Pancreas (tissue), 10 donors: ENCODE results near the gene PDHA2. TPM values are rescaled to one million over a fixed set of nuclear protein-coding genes. Genes with fewer than 3 reads are reported as not detected.
A peak's percentile ranks its signal among the peaks of the same experiment; 100 is the strongest.

ENCODE experiments used
- ATAC-seq, 4 donors: fragments of 200-7000 bp; cut with Tn5 transposase; one replicate each; pipeline versions ENCODE4 v1.8.0 to v1.9.1; 2020; ENCODE audit warnings: mild to moderate bottlenecking in 4 of 4, moderate library complexity in 4 of 4
- DNase-seq, 6 donors: peaks; one replicate each; pipeline ENCODE4 v3.0.0-alpha.2; 2020
- FAIRE-seq: peaks from 2 replicates; lab custom pipeline; 2012; peaks lifted over from hg19 to GRCh38; lab: Jason Lieb, UNC
- H3K27ac ChIP-seq, 4 donors: fragments of 200-600 bp; sonication (generic); 1 replicate in 3 of 4; 2 replicates in 1 of 4; pipeline versions ENCODE4 v1.5.0 to v1.8.0; 2020
- H3K27me3 ChIP-seq, 4 donors: fragments of 200-600 bp; one replicate each; pipeline ENCODE4 v1.8.0; 2021
- H3K36me3 ChIP-seq, 3 donors: fragments of 200-600 bp; sonication (generic) in 1 of 3; one replicate each; pipeline versions ENCODE4 v1.5.0 to v1.8.0; 2020 to 2021
- H3K4me1 ChIP-seq, 3 donors: fragments of 200-600 bp; one replicate each; pipeline ENCODE4 v1.8.0; 2021
- H3K4me3 ChIP-seq, 4 donors: fragments of 200-600 bp; sonication (generic) in 2 of 4; one replicate each; pipeline versions ENCODE4 v1.5.0 to v1.8.0; 2020 to 2021
- H3K9me3 ChIP-seq, 4 donors: fragments of 200-600 bp; one replicate each; pipeline ENCODE4 v1.8.0; 2021
- CTCF ChIP-seq, 4 donors: fragments of 200-600 bp; sonication (generic) in 3 of 4; IDR thresholded peaks; one replicate each; pipeline versions ENCODE4 v1.5.0 to v1.8.0; 2021; ENCODE audit warnings: antibody characterized with exemption in 4 of 4
- WGBS, 2 donors: extraction: QIAGEN DNeasy Blood & Tissue Kit; methylation state at CpG; one replicate each; pipeline ENCODE4 v1.1.7; 2013; 5-methylcytosine and 5-hydroxymethylcytosine counted together
- intact Hi-C, 3 donors: fragments of 100-400 bp; cut with DNase I; formaldehyde crosslinking; loops; one replicate each; pipeline versions ENCODE4 v1.11.1 to v1.14.2; 2022
- polyA plus RNA-seq, 2 donors: library from polyadenylated mRNA; stranded (reverse); fragments of 200-250 nt; gene quantifications; one replicate each; pipeline ENCODE4 v1.2.3, GENCODE V29; 2013
- total RNA-seq, 6 donors: library from RNA; stranded (reverse); fragmentation: NEBNext Ultra II Directional in 4 of 6; extraction: Animal tissue kit (Norgen Biotek cat#: 25700) in 4 of 6; gene quantifications; one replicate each; pipeline versions ENCODE4 v1.2.1 to v1.2.4, GENCODE V29; 2021 to 2023
- donor health status: healthy with polysubstance abuse.
- donor health status: DM: no; HTN: no; CAD: no; lungs with moderate emphysema.
- donor health status: DM: no; HTN: no; CAD: no.
- donor health status: control.
- donor health status: control.
- donor health status: Bipolar disorder and iron deficiency.
- donor health status: DM: yes; HTN: yes; CAD: no.
- donor health status: DM: no; HTN: no; CAD: no.
- donor health status: DM: no; HTN: no; CAD: no.
- donor health status: DM: yes; HTN: yes; CAD: no.

The PDHA2 gene
- total RNA-seq (not detected), polyA plus RNA-seq (not detected)

GRCh38 chr4:95839891-95840290, at the start of gene PDHA2:
Gene PDHA2, plus strand, starts transcription at chr4:95840093. Its CDS starts 58 bp downstream, at chr4:95840151.
- WGBS, 2 donors: 91 to 94% methylated on average over 22 of the region's 22 CpGs
- Histone ChIP-seq H3K4me3 (no peak within 1 kb of the TSS), H3K9me3 (no peaks in the 10 kb centered on the region), H3K36me3 (no peaks in the 10 kb centered on the region), H3K27ac (no peak within 1 kb of the TSS), H3K27me3 (no peaks in the 10 kb centered on the region), H3K4me1 (no peaks in the 10 kb centered on the region)
- no peak for FAIRE-seq
- TF ChIP-seq CTCF (IDR thresholded peaks at IDR 0.05): no peak
- intact Hi-C loops: no loop called here
- ATAC-seq: no peak
- peak in 1 of 6 donors; percentile 30 for DNase-seq

- intact Hi-C loops: no loop called here
- 59 to 81% methylated on average over 2 of the region's 2 CpGs for WGBS, 2 donors
- Histone ChIP-seq H3K4me3 (no peak overlapping the region), H3K4me1 (peaks cover 0 to 4% (median 0%) of the 10 kb centered on the region in 3 donors), H3K9me3 (no peaks in the 10 kb centered on the region), H3K27ac (no peak overlapping the region), H3K36me3 (no peaks in the 10 kb centered on the region), H3K27me3 (no peaks in the 10 kb centered on the region)
- DNase-seq (no peak), FAIRE-seq (no peak), ATAC-seq (no peak)
- TF ChIP-seq CTCF (IDR thresholded peaks at IDR 0.05): no peak
Observed at GRCh38 chr4:95798003-95798402, 41.9 kb upstream of the PDHA2 start.

- no peak for TF ChIP-seq CTCF (IDR thresholded peaks at IDR 0.05)
- Histone ChIP-seq H3K4me3 (no peak overlapping the region), H3K4me1 (peaks cover 0 to 4% (median 0%) of the 10 kb centered on the region in 3 donors), H3K36me3 (no peaks in the 10 kb centered on the region), H3K9me3 (no peaks in the 10 kb centered on the region), H3K27me3 (no peaks in the 10 kb centered on the region), H3K27ac (no peak overlapping the region)
- ATAC-seq (no peak), DNase-seq (no peak), FAIRE-seq (no peak)
- intact Hi-C loops: no loop called here
- 53 to 55% methylated on average over 3 of the region's 3 CpGs for WGBS, 2 donors
Observed at GRCh38 chr4:95798727-95799126, 41.2 kb upstream of the PDHA2 start.

- H3K36me3 ChIP-seq: no peaks in the 10 kb centered on the region
- no peaks in the 10 kb centered on the region for H3K4me1 ChIP-seq
- no peak overlapping the region for H3K27ac ChIP-seq
- FAIRE-seq (no peak), DNase-seq (no peak), ATAC-seq (no peak)
- TF ChIP-seq CTCF (IDR thresholded peaks at IDR 0.05): no peak
- WGBS, 2 donors: 62 to 72% methylated on average over 3 of the region's 3 CpGs
- H3K27me3 ChIP-seq: no peaks in the 10 kb centered on the region
- H3K9me3 ChIP-seq: no peaks in the 10 kb centered on the region
- H3K4me3 ChIP-seq: no peak overlapping the region
- intact Hi-C loops: no loop called here
Observed at GRCh38 chr4:95821867-95822266, 18.0 kb upstream of the PDHA2 start.

GRCh38 chr4:95825546-95825945, 14.3 kb upstream of the PDHA2 start:
- no peak for DNase-seq
- intact Hi-C loops: no loop called here
- Histone ChIP-seq H3K4me3 (no peak overlapping the region), H3K4me1 (no peaks in the 10 kb centered on the region), H3K27ac (no peak overlapping the region), H3K9me3 (no peaks in the 10 kb centered on the region), H3K27me3 (no peaks in the 10 kb centered on the region), H3K36me3 (no peaks in the 10 kb centered on the region)
- ATAC-seq: no peak
- TF ChIP-seq CTCF (IDR thresholded peaks at IDR 0.05): no peak
- 64 to 81% methylated on average over 5 of the region's 5 CpGs for WGBS, 2 donors
- no peak for FAIRE-seq
